Measurements from ENCODE around the gene FAM222B.
"Not testable (repeated sequence)": the region's sequence is repeated elsewhere in the genome, so short reads cannot be mapped to it uniquely, and the experiment has no call there.

The FAM222B gene

DNA sequence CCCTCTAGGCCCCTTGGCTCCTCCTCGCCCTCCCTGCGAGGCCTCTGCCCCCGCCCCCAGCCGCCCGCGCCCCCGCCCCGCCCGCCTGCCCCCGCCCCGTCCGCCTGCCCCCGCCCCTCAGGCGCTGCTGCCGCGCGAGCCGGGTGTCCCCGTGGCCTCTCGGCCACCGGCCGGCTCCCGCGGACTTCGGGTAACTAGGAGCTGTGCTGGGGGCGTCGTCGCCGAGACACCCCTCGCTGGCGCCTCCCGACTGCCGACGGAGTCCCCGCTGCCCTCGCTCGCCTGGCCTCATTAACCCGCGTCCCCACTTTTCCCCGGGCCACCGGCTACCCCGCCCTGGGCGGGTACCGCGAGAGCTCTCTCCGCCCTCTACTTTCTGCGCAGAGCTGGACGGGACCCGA lies 116.4 kb downstream of the FAM222B start, which contains the start of gene TLCD1:
TLCD1 (minus strand) TSS at position 8 of the 401 bp plus-strand sequence. CDS start 136 bp downstream, outside the sequence.
- DNase-seq = no peak

DNA sequence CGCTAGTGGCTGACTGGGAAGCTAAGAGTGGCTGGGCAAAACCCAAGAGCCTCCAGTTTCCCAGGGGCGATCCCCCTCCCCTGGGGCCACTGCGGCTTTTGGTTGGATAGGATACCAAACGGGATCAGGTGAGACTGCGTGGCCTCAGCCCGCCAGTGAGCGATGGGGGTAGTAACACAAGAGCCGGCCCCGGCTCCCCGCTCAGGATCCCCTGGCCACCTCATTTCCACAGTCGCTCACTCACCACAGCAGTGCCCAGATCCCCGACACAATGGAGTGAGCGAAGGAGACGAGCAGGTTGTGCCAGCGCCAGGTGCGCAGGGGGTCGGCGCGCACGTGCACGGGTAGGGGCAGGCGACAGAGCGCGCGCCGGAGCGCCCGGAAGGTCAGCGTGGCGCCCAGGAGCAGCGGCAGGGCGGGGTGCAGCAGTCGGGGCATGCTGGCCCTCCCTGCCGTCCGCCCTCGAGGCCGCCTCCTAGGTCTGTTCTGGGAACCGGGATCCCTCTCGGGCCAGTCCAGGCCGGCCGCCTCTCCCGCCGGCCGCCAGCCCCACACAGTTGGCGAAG lies 116.8 kb downstream of the FAM222B start:
- peak; percentile 83 for DNase-seq

DNA sequence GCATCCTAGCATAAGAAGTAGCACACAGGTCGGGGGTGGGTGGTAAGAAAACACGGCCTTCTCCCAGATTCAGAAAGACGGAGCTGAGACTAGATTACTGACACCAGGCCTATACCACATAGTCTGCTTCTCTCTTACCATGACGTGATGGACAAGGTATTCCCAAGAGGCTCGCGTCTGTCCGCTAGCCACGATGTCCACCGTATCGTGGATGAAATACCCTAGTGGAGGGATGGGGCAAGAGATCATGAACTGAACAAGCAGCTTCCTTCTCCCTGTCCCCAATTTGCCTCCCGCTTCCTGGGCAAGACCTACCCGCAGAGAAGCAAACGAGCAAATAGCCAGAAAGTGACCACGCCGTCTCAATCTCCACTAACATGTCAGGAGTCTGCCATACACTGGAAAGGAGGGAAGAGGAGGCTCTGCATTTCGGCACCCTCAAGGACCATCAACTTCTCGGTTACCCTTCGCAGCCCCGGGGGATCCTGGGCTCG lies 117.4 kb downstream of the FAM222B start:
- peak; percentile 79 for DNase-seq

DNA sequence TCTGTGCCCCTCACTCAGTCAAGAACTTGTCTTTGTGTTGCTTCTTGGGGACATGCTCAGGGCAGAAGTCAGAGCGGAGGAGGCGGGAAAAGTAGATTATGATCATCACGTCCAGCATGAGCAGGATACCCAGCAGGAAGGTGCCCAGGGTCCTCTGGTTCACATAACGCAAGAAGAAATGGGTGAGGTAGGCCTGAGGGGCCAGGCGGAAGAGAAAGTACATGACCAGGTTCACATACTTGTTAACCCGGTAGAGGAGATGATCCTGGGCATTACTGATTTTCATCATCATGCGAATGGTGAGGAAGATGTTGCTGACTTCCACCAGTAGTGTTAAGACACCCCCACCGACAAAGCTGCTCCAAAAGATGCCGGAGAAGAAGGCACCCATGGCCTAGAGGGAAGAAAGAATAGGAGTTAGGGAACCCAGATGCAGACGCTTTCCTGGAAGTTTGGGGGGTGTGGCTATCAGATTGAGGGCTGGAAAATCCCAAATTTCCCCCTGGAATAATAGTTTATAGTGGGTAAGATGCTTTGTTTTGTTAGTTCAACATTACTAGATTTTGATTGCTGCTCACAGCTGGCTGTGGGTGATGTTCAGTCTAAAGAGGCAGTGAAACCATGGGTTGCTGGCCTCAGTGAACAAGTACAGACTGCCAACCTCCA lies 118.0 kb downstream of the FAM222B start:
- DNase-seq = no peak

DNA sequence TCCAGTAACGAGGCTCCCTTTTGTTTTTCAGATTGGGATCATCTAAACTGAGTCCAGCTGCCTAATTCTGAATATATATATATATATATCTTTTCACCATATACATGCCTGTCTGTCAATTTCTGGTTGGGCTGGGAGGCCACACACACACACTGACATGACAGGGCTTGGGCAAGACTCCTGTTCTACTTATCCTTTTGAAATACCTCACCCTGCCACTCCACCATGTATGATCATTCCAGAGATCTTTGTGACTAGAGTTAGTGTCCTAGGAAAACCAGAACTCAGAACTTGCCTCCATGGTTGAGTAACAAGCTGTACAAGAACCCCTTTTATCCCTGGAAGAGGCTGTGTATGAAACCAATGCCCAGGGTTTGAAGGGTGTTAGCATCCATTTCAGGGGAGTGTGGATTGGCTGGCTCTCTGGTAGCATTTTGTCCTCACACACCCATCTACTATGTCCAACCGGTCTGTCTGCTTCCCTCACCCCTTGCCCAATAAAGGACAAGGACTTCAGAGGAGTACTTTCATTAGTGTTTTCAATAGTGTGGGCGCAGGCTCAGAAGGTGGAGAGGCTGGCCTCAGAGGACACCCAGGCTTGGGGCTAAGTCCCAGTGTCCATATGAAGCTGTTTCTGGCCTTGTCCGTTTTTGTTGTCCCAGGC lies 118.6 kb downstream of the FAM222B start:
- DNase-seq = not testable (repeated sequence)

DNA sequence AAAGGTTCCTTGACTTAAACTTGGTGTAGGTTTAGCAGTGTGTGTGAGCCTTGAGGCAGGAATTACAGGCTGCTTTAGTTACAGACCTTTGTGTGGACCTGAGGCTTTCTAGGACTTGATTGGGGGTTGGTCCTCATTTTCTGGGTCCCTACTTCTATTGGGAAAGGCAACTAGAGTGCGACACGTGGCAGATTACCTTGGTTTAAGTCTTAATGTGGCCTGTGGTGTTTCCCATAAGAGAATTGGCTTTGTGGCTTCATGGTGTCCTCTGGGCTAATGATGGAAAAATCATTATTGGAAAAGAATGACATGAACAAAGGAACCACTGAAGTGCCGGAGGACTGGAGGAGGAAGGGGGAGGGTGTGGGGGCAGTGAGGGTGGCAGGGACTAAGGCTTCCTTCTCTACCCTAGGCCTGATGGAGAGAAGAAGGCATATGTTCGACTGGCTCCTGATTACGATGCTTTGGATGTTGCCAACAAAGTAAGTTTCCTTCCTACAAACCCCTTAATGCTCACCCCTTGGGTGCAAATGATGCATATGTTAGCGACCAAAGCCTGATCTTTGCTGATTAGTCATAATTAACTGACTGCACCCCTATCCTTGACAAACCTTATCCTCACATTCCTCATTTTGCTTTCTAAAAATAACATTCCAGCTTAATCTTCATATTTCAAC lies 119.3 kb downstream of the FAM222B start:
- DNase-seq = no peak

DNA sequence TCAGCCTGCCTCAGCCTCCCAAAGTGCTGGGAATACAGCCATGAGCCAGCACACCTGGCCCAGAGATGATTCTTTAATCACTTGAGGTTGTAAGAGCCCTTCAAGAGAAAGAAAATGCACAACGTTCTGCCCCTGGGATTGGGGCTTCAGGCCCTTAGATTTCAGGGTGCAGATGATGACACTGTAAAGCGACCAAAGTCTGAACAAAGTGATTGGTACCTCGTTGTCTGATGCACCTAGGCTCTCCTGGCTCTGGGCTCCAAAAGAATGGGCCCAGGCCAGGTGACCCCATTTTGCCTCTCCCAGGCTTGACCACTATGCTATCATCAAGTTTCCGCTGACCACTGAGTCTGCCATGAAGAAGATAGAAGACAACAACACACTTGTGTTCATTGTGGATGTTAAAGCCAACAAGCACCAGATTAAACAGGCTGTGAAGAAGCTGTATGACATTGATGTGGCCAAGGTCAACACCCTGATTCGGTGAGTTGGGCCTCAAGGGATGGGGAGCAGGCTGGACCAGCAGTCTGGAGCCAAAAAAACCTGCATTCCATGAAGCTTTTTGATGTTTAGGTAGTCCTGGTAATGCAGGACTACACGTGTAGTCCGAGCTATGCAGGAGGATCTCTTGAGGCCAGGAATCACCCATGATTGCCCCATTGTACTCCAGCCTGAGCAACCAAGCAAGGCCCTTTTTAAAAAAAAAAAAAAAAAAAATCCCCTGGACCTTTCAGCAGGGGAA lies 120.0 kb downstream of the FAM222B start:
- DNase-seq = no peak

DNA sequence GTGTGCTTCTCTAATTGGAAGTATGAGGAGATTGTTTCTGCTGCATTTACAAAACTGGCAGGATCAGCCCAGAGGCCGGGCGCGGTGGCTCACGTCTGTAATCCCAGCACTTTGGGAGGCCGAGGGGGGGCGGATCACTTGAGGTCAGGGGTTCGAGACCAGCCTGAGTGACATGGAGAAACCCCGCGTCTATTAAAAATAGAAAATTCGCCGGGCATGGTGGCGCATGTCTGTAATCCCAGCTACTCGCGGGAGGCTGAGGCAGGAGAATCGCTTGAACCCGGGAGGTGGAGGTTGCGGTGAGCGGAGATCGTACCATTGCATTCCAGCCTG lies 121.6 kb downstream of the FAM222B start:
- DNase-seq = not testable (repeated sequence)

DNA sequence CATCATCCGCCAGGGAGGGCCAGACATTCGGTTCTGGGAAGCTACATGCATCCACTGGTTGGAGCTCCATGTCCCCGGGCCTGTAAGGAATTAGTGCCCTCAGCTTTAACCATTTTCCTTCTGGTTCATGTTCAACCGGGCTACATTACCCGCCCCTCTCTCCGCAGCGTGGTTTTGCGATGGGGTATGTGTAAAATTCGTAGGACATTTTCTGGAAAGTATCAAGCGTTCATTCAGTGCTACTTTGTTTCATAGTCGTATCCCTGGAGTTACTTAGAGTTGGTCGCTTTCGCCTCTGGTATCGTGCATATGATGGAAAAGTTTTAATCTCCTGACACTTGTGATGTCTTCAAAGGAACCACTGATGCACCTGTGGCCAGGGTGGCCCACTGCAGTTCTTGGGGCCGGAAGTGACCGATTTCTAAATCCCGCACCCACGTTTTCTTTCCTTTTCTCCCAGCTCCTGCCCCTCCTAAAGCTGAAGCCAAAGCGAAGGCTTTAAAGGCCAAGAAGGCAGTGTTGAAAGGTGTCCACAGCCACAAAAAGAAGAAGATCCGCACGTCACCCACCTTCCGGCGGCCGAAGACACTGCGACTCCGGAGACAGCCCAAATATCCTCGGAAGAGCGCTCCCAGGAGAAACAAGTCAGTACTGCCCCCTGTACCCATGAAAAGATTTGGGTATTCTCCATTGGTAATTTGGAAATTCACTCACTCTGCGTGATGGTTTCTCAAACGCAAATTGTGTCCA lies 122.2 kb downstream of the FAM222B start:
- no peak for DNase-seq

DNA sequence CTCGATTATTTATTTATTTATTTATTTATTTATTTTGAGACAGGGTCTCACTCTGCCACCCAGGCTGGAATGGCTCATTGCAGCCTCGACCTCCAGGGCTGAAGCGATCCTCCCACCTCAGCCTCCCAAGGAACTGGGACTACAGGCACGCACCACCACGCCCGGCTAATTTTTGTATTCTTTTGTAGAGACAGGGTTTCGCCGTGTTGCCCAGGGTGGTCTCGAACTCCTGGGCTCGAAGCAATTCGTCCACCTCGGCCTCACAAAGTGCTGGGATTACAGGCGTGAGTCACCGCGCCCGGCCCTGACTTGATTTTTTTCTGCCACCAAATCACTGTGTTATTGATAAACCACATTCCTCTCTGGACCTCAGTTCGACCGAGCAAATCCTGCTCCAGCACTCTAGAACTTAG lies 123.6 kb downstream of the FAM222B start:
- no peak for DNase-seq

DNA sequence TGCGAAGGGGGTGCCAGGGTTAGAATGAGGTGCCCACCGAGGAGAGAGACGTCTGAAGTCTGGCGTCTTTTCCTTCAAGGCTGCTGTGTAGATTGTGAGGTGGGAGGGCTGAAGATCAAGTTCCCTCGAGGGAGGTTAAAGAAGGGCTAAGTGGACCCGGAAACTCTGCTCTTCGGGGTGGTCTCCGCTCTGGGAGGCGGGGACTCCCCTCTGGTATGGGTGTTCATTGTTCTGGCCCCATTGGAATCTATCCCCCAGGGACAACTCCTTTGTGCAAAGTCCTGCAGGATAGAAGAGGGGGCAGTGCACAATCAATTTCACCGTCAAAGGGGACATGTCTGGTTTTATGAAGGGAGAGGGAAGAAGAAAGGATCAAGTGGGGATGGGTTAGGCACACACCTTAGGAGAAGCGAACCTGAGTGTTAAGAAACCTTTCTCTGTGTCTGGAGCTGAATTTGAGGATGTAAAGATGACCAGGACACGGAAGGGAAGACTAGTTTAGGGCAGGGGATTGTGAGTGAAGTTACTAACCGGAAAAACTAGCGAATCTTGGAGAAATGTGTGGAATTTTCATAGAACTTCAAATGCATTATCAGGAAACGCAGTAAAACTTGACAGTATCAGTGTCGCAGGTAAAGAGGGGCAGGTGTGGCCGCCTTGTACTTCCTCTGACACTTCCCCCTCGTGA lies 124.1 kb downstream of the FAM222B start:
- no peak for DNase-seq

DNA sequence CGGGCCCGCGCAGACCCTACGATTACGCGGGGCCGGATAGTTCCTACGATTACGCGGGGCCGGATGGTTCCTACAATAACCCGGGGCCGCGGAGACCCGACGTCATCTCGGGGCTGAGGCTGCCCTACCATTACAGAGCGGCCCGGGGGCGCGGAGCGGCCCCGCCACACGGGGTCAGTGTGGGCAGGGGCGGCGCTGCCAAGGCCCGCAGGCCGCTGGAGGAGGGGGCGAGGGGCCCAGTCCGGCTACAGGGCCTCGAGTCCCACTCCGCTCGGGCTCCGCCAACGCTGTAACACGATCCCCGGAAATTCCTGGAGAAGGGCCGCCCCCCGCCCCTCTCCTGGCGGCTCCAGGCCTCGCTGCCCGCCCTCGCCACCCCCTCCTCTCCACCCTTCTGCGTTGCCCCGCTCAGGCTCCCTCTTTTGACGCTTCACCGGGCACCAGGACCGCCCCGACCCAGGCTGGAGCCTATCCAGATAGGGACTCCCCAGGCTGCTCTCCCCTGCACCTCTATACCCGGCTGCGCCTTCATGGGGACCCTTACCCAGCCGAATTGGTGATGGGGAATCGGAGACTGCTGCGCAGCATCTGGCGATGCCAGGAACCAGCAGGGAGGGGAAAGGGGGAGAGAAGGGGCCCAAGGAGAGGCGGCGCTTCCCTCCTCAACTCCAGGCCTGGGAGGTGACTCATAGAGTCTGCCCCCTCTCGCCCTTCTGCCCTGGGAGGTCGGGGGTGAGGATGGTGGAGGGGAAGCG lies 124.8 kb downstream of the FAM222B start, which contains the start of gene RAB34:
RAB34 (minus strand) TSS at position 291 of the 755 bp plus-strand sequence. CDS start 602 bp downstream, outside the sequence.
- peak; percentile 83 for DNase-seq

DNA sequence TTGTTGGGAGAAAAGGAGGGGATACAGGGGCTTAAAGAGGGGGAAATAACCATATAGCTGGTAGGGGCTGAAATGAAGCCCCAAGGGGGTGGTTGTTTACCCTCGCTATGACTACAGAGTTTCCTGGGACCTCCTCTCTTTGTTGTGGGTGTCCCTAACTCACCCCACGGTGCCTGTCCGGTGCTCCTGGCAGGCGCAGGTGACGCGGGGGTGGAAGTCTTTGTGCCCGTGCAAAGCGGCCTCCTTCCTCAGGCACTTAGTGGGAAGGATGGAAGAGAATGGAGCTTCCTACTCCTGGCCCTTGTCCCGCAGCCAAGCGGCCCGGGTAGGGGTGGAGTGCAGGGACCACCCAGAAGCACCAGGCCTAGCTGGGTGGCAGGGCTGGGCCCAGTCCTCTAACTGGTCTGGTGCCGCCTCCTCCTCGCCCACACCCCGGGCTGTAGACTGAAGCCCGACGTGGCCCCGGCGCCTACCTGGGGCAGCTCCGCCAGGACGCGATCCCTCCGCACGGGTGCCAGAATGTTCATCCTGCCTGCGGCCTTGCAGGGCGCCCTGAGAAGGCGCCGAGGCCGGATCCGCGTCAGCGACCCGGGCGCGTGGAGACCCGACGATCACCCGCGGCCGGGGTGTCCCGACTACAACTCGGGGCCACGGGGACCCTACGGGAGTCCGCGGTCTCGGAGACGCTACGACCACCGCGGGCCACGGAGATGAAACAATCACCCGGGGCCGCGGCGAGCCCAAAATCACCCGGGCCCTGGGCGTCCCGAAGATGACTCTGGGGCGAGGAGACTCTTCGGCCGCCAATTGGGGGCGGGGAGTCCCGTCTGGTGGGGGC lies 125.6 kb downstream of the FAM222B start:
- peak; percentile 47 for DNase-seq

DNA sequence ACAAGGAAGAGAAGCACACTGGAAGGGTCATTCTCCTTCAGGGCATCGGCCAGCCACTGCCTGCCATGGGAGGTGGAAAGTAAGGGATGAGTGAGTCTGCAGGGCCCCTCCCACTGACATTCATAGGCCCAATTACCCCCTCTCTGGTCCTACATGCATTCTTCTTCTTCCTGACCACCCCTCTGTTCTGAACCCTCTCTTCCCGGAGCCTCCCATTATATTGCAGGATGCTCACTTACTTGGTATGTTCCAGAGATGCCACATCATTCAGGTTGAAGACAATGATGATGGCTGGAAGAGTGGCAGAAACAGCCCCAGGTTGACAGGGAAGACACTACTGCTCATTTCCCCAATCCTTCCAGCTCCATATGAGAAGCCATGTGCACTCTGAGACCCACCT lies 127.4 kb downstream of the FAM222B start:
- DNase-seq = no peak

DNA sequence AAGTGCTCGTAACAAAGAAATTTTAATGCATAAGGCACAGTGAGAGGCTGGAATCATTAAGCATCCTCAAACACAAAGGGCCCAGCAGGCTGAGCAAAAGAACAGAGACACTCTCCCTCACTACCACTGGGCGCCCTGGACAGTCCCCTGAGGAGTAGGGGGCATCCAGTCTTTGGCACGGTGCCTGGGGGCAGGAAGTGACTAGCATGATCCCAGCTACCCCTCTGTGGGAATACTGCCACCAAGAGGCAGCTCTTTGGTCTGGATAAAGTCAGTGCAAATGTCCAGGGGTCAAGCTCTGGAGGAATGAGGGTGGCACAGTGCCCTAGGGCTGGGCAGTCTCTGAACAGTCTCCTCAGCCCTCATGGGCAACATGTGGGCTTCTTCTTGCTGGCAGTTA lies 128.3 kb downstream of the FAM222B start:
- no peak for DNase-seq

DNA sequence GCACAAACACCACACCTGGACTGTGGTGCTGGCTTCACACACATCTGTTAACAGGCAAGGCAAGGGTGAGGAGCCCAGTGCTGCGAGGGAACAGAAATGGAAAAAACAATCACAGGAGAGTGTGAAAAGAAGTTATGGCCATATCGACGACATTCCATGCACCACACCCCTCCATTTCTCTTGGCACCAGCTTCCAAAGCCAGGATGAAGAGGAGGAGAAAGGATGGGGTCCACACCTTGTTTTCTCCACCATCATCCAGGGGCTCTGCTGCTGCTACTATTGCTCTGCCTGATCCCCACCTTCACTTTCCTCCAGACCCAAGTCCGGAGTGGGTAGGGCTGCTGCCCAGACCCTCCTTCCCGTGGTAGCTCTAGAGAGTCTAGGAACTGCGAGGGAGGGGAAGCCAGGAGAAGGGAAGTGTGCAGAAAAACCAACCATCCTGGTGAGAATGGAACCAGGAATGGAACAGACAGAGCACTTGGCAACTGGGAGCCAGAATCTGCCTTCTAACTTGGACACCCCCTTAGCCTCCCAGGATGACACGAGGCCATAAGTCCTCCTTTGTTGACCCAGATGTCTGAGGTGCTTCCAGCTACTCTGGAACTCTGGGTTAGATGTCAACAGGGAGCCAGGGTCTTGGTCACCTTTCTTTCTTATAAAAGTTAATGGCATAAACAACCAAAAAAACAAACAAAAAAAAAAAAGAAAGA lies 129.7 kb downstream of the FAM222B start:
- no peak for DNase-seq

DNA sequence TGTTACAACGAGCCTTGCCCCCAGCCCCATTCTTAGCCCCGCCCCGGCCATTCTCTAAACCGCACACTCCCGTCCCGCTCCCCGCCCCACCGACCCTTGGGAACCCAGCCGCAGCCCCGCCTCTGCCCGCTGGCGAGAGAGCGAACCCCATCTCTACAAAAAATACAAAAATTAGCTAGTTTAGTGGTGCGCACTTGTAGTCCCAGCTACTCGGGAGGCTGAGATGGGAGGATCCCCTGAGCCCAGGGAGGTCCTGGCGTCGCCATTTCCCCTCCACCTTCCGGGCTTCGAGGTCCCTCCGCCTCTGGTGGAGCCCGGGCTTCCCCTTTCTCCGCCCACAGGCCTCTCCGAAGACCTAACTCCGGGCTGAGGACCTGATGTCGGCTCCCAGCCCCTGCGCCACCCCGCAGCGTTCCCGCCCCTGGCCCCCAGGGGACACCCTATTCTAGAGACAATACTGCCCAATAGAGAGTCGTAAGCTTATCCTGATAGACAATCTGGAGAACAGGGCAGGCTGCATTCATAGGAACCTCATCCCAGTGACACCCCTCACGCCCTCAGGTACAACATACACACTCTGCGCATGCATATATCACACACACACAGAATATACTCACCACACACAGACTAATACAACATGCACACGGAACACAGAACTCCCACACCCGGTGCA lies 130.4 kb downstream of the FAM222B start:
- DNase-seq = no peak

DNA sequence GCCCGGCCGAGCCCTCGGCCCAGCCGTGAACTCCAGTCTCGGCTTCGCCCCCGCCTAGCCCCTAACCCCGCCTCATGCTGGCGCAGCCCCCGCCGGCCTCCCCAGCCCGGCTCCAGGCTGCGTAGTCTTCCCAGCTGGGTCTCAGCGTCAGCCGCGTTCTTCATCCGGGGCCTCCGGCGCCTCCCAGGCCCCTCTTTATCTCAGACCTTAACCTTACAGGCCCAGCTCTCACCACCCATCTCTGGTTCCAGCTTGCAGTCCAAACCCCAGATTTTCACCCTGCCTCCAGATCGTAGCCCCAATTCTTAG lies 130.9 kb downstream of the FAM222B start, which contains the start of gene PROCA1:
PROCA1 (minus strand) TSS at position 166 of the 309 bp plus-strand sequence. CDS start 228 bp downstream, outside the sequence.
- DNase-seq = no peak

Data from HCEC 1CT (cell line).